ENCODE results near the gene ASCL5. TPM values are rescaled to one million over a fixed set of nuclear protein-coding genes. Genes with fewer than 3 reads are reported as not detected.
A peak's percentile ranks its signal among the peaks of the same experiment; 100 is the strongest.

Gene ASCL5
- total RNA-seq, 1 experiment from 2014 or later = 0.15 TPM

GRCh38 chr1:201155354-201155753, 28.4 kb upstream of the ASCL5 start:
- H3K27ac ChIP-seq (ENCODE audit: insufficient read length, low read depth, low read length) = no peak overlapping the region
- no peak overlapping the region for H2AK5ac ChIP-seq (ENCODE audit: insufficient read length, low read length)
- H3K9me3 ChIP-seq (ENCODE audit: control insufficient read depth, low read depth, low read length) = no peaks in the 10 kb centered on the region
- no peak overlapping the region for H3T11ph ChIP-seq (ENCODE audit: low read length)
- DNase-seq = no peak
- no peak overlapping the region for H3K4ac ChIP-seq (ENCODE audit: low read depth, low read length)
- H3K4me1 ChIP-seq (ENCODE audit: insufficient read depth, low read length) = peaks cover 4% of the 10 kb centered on the region; the same call in 1 of the 2 replicates
- no peak overlapping the region for H4K5ac ChIP-seq (ENCODE audit: insufficient read length, low read depth, low read length)
- H4K20me1 ChIP-seq (ENCODE audit: control insufficient read depth, insufficient read depth, insufficient read length) = peaks cover 2% of the 10 kb centered on the region
- no peak overlapping the region for H3K56ac ChIP-seq (ENCODE audit: insufficient read length, low read depth, low read length)
- no peak overlapping the region for H3K14ac ChIP-seq (ENCODE audit: insufficient read depth, low read length)
- no peak for TF ChIP-seq CTCF (conservative IDR thresholded peaks at IDR 0.05)
- H3K36me3 Mint-ChIP-seq (ENCODE audit: insufficient read depth in 1 of 3, low read depth in 3 of 3) = peaks cover 15 to 28% (median 19%) of the 10 kb centered on the region in 3 experiments; a peak in 6 of 7 replicates
- no CpG with 5 or more reads among the region's 2 CpGs for WGBS (ENCODE audit: extremely low coverage, insufficient read length, low lambda C conversion rate)
- H3K27ac Mint-ChIP-seq = peak overlapping the region in 1 of 3 experiments; percentile 44; a peak in 1 of 7 replicates
- H2AFZ ChIP-seq (ENCODE audit: low read length) = no peak overlapping the region
- no peak overlapping the region for H4K91ac ChIP-seq (ENCODE audit: insufficient read length, low read depth, low read length)
- no peak overlapping the region for H3K4me3 Mint-ChIP-seq
- peaks cover 20 to 23% of the 10 kb centered on the region in 2 experiments for H3K4me1 Mint-ChIP-seq
- H2BK20ac ChIP-seq (ENCODE audit: low read depth, low read length, poor library complexity, severe bottlenecking) = no peak overlapping the region
- H3K18ac ChIP-seq (ENCODE audit: insufficient read length, low read depth, low read length) = no peak overlapping the region
- no peak overlapping the region for H2BK120ac ChIP-seq (ENCODE audit: low read depth, low read length, poor library complexity, severe bottlenecking)
- no peak overlapping the region for H2BK5ac ChIP-seq (ENCODE audit: insufficient read length, low read length)
- H4K8ac ChIP-seq (replicated peaks; ENCODE audit: insufficient read length, low read depth, low read length) = no peak overlapping the region
- H3K23me2 ChIP-seq (ENCODE audit: insufficient read length, low read depth, low read length, poor library complexity, severe bottlenecking) = no peaks in the 10 kb centered on the region
- no peaks in the 10 kb centered on the region for H3K9me3 Mint-ChIP-seq
- no peak overlapping the region for H3K9ac ChIP-seq (ENCODE audit: extremely low read depth, insufficient read length, low read length)
- no peak overlapping the region for H3K4me2 ChIP-seq (ENCODE audit: insufficient read depth, insufficient read length, low read length)
- no peak overlapping the region for H2BK12ac ChIP-seq (ENCODE audit: insufficient read length, low read depth, low read length)
- H3K27me3 ChIP-seq (ENCODE audit: insufficient read depth, low read length) = no peaks in the 10 kb centered on the region
- H2BK15ac ChIP-seq (ENCODE audit: low read depth, low read length) = no peak overlapping the region
- H3K79me2 ChIP-seq (ENCODE audit: insufficient read depth, low read length) = no peaks in the 10 kb centered on the region
- H3K27me3 Mint-ChIP-seq (ENCODE audit: low read depth) = peaks cover 5% of the 10 kb centered on the region; the same call in 1 of the 2 replicates
- H3K79me1 ChIP-seq (ENCODE audit: insufficient read depth, low read depth, low read length, poor library complexity, severe bottlenecking) = no peaks in the 10 kb centered on the region
- no peak overlapping the region for H3K23ac ChIP-seq (ENCODE audit: insufficient read length, low read depth, low read length)
